Tongue (tissue), 2 donors: Measurements from ENCODE around the gene ARHGAP31. TPM values are rescaled to one million over a fixed set of nuclear protein-coding genes. Genes with fewer than 3 reads are reported as not detected.
"Not testable (repeated sequence)": the region's sequence is repeated elsewhere in the genome, so short reads cannot be mapped to it uniquely, and the experiment has no call there.

Experiments used
- DNase-seq: peaks from one replicate; pipeline ENCODE4 v3.0.0-alpha.2; 2015
- total RNA-seq: library from RNA; depleted of rRNA; stranded (reverse); fragments of >200 nt; gene quantifications from one replicate; pipeline ENCODE4 v1.2.3, GENCODE V29; 2014

Gene ARHGAP31
- total RNA-seq, 1 donor from 2014 or later = 16.4 TPM

DNA sequence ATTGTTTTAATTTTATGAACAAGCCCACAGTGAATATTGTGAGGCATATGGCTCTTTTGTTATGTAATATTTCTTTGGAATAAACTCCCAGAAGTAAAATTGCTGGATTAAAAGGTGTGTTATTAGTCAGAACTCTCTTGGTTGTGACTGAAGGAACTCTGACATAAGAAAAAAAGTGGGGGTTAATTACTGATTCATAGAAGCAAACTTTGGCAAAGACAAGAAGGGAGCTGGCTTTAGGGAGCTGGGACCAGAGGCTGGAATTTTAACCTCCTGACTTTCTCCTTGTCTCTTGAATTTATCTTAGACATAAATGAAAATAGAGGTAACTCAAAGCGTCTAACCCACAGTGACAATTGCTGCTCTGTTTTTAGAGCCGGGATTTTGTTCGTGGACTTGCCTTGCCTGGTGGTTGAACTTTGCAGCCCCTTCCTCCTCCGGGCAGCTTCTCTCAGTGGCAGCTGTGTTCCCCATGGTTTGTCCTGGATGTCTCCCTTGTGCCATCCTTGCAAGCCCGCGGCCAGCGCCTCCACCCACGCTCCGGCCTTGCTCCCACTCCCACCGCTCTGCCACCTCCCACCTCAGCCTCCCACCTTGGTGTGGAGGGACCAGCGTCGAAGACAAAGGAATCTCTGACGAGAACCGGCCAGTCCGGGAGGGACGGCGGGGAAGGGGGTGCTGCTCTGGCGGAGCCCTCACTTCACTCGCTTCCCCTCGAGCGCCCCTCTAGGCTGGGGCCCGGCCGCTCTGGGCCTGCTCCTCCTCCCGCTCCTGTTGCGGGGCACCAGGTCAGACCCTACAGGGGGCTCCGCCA lies 28.0 kb downstream of the ARHGAP31 start:
- no peak for DNase-seq

DNA sequence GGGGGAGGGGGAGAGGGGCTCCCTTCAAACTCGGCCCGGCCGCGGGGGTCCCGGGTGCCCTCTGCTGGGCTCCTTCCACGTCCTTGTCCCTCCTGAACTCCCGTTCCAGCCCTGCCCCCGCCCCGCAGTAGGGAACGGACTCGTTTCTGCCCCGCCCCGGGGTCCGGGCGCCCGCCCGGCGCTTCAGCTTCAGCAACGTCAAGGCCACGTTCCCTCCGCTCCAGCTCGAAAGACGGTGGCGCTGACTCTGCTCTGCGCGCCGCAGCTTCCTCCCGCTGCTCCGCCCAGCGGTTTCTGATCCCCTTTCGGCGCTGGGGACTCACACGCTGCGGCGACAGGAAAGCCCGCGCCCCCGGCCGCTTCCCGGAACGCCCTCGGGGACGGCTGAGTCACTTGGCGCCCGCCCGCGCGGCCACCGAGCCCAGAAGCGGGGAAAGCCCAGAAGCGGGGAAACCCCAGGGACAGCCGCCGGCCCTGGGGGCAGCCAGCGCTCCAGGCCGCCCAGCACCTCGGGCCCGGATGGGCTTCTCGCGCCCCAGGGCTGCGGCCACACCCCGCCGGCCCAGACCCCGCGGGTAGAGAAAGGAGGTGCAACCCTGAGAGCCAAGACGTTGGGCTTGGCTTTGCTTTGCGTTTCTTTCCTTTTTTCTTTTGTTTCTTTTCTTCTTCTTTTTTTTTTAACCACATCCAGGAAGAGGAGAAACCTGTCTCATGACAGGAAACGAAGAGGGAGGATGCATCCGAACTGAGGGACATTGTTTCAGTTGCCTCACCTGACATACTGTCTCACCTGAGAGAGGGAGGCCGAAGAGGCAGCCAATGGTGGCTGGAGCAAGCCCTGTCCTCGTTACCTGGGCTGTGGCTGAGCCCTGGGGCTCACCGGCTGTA lies 28.9 kb downstream of the ARHGAP31 start:
- peak; percentile 94 for DNase-seq

DNA sequence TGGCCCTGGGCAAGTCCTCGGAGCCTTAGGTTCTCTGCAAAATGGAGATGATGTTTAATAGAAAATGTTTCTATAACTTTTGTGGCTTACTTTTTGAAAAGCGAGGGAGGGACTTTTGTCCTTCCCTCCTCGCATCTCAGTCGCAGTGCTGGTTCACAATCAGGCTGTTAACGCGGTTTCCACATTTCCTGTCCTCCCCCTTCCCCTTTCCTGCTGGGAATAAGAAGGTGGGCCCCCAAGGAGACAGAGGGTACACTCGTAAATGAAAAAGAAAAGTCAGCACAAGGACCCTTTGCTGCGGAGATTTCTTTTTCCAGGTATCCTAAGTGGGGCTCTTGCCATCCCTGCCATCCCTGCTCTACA lies 29.5 kb downstream of the ARHGAP31 start:
- DNase-seq = no peak

DNA sequence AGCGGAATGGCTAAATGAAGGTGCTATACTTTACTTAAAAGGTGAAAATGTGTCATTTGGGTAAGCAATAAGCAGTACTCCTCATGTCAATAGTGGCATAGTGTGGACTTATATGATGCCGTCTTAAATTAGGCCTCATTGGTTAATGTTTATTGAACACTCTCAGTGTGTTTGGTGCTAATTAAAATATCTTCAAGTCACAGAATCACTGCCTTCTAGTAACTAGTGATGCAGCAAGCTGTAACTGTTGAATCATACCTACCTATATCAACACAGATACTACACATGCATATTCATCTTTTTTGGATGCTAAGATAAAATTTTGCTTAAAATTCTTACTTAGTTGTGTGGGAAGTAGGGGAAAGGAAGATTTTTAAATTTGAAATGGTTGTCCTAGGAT lies 30.7 kb downstream of the ARHGAP31 start:
- no peak for DNase-seq

DNA sequence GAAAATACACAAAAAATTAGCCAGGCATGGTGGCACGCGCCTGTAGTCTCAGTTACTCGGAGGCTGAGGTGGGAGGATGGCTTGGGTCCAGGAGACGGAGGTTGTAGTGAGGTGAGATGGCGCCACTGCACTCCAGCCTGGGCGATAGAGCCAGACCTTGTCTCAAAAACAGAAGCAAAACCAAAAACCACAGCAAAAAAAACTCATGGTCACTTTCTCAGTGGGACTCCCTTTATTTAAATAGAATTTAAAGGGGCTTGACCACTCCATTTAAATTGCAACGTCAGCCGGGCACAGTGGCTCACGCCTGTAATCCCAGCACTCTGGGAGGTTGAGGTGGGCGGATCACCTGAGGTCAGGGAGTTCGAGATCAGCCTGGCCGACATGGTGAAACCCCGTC lies 32.8 kb downstream of the ARHGAP31 start:
- no peak for DNase-seq

DNA sequence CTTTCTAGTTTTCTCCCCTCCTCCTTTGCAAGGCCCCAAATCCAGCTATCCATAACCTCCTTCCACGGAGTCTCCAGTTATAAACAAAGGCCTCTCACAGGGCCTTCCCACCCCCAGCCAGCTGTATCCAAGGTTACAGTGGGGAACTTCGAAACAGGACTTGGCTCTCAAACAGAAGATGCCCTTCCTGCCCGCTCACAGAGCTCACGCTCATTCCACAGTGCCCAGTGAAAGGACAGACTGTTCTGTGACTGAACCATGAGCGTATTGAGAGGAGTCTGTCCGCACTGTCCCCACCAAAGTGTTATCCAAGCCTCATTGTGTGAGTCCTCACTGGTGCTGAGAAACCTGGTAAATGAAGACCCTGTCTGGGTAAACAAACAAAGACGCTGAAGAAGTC lies 35.4 kb downstream of the ARHGAP31 start:
- DNase-seq = peak; percentile 53

DNA sequence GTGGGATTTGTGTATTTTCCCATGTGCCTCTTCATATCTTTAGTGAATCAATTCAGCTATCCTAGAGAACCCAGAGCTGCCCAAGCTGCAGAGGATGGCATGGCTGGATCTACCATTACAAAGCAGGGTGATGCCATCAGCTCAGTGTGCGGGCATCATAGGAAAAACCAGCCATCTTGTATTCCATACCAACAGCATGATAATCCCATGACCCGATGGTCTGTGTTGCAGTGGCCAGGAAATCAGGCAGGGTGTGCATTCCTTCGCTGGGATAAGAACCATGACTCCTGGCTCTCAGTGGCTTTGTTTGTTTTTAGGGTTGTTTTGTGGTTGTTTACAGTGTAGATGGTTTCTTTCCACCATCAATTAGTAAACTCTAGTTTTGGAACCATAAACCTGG lies 36.0 kb downstream of the ARHGAP31 start:
- DNase-seq = no peak

DNA sequence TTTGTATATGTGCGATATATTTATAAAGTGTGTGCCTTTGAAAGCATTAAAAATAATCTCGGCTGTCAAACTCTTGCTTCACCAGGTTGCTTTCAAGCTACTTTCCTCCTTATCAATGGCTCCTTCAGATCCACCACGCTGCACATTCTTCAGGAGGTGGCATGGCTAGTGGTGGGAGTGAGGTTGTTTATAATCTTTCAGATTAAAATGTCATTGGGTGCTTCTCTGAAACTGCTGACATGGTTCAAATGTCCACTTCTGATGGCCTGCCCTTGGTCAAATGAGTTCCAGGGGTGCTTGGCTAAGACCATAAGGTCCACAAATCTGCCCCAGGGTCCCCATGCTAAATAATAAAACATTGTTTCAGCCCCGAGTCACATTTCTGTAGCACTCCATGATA lies 36.7 kb downstream of the ARHGAP31 start:
- DNase-seq = no peak

DNA sequence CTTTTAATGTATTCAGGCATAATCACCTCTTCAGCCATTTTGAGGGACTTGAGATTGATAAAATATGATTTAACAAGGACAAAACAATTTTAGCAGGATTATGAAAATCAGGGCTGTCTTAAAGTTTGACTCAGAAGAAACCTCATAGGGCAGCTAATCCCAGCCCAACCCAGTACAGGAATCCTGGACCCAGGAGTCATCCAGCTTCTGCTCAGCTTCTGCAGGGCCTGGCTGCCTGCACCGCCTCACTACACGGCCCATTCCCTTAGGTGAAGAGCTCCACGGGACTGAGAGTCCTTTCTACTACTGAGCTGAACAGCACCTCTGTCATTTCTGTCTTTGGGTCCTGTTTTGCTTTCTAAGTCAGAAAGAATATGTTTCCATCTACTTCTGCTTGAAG lies 37.5 kb downstream of the ARHGAP31 start:
- no peak for DNase-seq

DNA sequence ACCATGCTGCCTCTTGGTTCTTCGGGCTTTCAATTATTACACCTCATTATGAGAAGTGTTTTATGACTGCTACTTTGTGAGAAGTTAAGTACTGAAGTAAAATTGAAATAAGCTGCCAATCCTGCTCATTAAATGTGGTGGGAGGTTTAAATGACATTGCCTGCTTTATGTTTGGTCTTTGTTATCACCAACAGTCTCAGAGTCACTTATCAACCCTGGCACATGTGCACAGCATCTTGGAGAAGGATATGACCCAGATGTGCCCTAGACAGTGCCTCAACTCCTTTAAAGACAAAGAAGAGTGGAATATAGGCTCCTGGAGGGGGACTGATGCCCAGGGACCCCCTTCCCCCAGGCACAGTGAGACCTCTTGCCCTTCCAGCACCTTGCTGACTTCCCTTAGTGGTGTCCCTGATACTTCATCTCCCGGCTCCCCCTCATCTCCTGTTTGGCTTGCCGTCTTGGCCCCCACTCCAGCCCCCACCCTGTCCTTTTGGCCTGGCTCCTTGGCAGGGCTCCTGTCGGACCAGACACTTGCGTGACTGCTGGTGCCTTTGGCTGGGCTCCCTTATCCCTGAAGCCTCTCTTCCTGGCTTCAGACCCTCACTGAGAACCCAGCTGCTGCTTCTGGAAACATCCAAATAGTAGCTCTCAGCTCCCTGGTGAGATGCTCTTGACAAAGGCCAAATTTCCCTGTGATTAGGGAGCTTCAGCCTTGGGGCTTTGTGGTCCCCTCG lies 39.8 kb downstream of the ARHGAP31 start:
- DNase-seq = peak; percentile 56

DNA sequence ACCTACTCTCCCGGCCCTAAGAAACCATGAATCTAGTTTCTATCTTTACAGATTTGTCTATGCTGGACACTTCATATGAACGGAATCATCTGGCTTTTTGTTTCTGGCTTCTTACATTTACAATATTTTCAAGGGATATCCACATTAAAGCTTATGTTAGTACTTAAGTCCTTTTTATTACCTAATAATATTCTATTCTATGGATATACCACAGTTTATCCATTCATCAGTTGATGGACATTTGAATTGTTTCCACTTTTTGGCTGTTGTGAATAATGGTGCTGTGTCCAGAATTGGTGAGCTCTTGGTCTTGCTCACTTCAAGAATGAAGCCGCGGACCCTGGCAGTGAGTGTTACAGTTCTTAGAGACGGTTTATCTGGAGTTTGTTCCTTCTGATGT lies 42.6 kb downstream of the ARHGAP31 start:
- no peak for DNase-seq

DNA sequence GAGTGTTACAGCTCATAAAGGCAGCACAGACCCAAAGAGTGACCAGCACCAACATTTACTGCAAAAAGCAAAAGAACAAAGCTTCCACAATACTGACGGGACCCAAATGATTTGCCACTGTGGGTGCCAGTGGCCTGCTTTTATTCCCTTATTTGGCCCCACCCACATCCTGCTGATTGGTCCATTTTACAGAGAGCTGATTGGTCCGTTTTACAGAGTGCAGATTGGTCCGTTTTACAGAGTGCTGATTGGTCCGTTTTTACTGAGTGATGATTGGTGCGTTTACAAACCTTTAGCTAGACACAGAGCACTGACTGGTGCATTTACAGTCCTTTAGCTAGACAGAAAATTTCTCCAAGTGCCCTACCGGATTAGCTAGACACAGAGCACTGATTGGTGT lies 43.2 kb downstream of the ARHGAP31 start:
- DNase-seq = not testable (repeated sequence)

DNA sequence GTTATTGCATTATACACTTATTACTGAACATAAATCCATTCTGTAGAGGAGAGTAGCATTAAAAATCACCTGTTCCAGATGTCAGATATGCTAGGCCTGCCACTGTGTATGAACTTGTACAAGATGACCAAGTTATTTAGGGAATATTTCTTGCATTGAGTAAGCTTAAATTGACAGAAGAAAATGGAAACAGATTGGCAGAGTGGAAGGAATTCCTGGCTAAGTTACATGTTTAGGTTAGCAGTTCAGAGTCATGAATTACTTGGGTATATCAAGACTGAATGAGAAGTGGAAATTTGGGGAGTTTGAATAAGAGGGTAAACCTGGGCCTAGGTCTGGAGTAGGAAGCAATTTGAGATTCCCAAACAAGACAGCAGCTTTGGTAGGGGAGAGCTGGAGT lies 44.6 kb downstream of the ARHGAP31 start:
- DNase-seq = no peak

DNA sequence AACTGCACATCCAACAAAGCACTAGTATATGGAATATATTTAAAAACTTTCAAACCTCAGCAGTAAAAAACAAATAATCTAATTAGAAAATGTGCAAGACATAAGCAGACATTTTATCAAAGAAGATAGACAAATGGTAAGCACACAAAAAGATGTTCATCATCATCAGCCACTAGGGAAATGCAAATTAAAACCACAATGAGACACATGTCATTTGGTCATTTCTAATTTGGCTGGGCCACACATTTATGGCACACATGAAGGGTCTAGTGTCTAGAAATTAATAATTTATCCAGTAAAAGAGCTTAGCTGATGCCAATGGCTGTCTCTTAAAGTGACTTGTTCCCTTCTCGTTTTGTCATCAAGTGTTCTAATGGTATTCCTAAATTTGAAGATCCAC lies 45.8 kb downstream of the ARHGAP31 start:
- DNase-seq = no peak

DNA sequence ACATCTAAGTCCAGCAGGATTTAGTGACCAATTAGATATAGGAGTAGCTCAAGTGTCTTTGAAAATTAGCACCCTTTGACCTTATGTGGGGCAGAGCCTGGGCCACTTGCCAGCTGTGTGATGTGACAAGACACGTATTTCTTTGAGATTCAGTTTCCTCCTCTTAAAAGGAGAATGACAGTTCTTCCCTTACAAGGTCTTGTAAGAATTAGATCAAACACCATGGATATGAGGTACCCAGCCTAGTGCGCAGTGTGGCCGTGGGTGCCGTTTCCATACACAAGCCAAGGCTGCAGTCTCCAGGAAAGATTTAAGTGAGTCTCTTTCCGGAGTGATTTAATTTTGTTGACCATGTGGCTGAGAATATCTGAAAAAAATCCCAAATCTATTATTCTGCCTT lies 46.3 kb downstream of the ARHGAP31 start:
- DNase-seq = no peak

DNA sequence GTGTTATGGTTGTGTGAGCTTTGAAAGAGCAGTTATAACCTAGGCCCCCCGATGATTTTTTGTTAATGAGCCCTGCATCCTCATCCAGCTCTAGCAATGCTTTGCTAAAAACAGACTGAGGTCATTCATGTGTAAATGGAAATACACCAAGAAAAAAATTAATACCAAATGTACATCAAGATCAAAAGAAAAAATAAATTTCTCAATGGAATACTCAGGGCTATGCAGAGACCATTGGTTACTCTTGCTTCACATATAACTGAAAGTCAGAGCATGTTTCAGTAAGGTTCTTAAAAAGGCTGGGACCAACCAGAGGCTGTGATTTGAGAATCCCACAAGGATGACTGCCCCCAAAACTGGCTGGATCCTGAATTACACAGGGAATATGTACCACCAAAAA lies 48.0 kb downstream of the ARHGAP31 start:
- peak; percentile 26 for DNase-seq

DNA sequence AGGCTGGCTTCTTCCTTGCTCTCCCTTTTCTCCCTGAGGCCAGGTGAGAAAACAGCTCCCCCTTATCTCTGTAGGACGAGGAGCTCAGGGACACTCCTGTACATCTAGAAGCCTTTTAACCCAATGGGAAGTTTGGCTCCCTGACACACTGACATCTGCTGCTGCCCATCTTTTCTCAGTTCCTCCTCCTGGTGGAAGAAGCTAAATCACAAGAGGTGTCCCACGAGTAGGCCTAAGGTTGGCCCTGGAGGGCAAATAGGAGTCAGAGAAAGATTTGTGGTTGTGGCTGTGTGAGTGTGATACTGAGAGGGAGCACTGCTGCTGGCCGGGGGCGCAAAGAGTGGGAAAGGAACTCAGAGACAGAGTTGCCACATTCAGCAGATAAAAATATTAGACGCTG lies 49.5 kb downstream of the ARHGAP31 start:
- DNase-seq = no peak

DNA sequence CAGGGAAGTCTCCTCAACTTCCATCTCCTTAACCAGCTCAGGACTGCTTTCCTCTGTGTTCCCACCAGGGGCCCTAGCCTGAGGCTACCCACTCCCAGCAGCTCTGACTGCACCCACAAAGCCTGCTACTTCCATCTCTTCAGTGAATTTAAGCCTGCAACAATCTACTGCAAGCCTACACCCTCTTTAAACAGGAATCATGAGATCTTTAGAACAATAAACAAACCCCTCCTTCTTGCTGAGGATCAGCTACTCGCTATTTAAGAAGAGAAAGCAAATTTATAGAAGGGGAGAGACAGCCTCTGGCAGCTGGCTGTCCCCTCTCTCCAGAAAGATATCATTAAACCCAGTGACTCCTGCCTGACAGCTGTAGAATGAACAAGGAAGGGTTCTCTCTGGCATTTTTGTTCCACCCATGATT lies 51.9 kb downstream of the ARHGAP31 start:
- DNase-seq = peak; percentile 63

DNA sequence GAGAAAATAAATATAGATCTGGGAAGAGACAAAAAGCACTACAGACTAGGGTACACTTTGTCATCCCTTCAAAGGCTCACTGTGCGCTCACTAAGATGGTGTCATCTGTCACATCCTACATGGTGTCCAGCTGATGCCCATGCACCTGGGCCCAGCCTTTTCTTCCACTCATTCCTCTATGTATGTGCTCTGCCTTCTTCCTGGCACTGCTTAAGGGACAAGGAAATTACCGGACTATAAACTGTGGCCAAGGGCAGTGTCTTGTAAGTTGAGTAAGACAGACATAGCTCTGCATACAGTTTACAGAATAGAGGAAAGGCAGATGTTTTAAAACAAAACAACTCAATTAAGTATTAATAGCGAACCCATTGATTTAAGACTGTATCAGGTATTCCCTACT lies 52.9 kb downstream of the ARHGAP31 start:
- no peak for DNase-seq

DNA sequence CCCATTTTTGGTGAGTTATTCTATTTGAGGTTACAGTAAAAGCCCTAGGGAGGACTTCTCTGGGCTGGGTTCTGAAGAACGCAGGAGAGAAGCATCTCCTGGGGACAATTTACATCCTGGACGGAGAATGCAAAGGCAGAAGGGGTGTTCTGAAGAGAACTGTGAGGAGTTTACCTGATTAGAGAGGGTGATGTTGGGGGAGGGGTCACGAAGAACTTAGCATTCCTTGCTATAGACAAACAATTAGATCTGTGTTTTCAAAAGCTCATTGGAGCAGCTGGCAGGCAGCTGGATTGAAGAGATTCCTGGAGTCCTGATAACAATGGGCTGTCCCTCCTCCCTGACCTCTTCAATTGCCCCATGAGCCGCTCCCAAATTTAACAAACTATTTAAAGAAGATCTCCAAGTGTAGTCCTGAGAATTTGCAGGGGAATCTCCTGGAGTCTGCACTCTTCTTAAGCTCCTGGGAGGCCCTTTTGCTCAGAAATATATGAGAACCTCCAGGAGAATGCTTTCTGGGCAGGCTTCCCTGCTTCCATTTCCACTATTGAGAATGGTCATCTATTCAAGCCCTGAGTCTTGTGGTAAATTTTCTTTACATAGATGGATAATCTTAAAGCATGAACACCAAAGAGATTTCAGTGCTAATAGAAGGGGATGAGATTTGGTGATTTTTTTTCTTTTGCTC lies 55.3 kb downstream of the ARHGAP31 start:
- peak; percentile 40 for DNase-seq

DNA sequence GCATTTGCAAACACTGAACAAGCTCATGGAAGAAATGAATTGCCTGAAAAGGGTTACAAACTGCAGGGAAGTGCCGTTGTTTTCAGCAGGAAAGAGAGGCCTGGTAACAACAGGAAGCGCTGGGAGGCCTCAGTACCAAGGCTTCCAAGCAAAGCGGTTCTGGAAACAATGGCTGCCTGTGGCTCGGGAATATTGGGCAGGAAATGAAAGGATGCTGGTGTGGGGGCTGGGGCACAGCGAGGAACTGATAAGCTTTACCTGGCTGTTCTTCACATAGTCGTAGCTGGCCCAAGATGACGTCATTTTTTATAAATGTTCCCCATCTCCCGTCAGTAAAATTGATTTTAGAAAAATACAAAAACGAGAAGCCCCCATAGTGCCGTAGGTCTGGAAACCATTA lies 55.9 kb downstream of the ARHGAP31 start:
- peak; percentile 27 for DNase-seq

DNA sequence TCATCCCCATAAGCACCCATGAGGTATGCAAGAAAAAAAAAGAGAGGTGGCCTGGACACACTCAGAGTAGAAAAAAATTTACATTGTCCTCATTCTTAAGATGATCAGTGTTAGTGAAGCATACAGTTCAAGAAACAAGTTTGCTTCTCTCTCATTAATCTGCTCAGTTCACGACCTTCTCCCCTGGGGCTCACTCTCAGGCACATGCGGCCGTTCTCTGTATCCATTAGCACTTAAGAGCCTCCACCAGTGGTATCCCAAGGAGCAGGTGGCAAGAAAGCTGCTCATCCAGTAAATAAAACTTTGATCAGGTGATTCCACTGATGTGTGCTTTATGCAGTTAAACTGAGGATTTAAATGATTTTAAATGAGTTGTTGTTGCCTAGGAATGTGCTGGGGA lies 57.4 kb downstream of the ARHGAP31 start:
- no peak for DNase-seq
